AG04450 (cell line): ENCODE results near the gene CCDC66. TPM values are rescaled to one million over a fixed set of nuclear protein-coding genes. Genes with fewer than 3 reads are reported as not detected.

Source experiments
- CTCF ChIA-PET: fragments of 300-600, 350-600 bp; formaldehyde crosslinking; extraction: SDS; loops from one replicate; lab custom pipeline; 2022; ENCODE audit warnings: antibody characterized with exemption, inconsistent platforms; lab: Charles Lee
- POLR2A ChIA-PET: fragments of 350-600 bp; formaldehyde crosslinking; extraction: SDS; loops from one replicate; lab custom pipeline; 2021; ENCODE audit warnings: antibody characterized with exemption, inconsistent platforms; lab: Yijun Ruan, JAX
- DNase-seq: peaks from one replicate; pipeline ENCODE4 v3.0.0-alpha.2; 2011; ENCODE audit warnings: low read depth, low spot score
- H3K27ac ChIP-seq: one replicate; pipeline ENCODE4 v1.5.1; 2012; ENCODE audit warnings: low read depth, low read length, control low read depth
- H3K27me3 ChIP-seq: one replicate; pipeline ENCODE4 v1.6.0; 2012; ENCODE audit warnings: low read length; ENCODE audit not compliant: control insufficient read depth, insufficient read depth
- H3K4me3 ChIP-seq: 2 replicates; pipeline ENCODE4 v1.5.1; 2011; ENCODE audit warnings: mild to moderate bottlenecking, low read depth, low read length, control low read depth
- H3K9me3 ChIP-seq: 2 replicates; pipeline ENCODE4 v1.5.1; 2012; ENCODE audit warnings: low read length; ENCODE audit not compliant: control insufficient read depth, insufficient read depth
- CTCF ChIP-seq: IDR thresholded peaks from 2 replicates; pipeline ENCODE4 v1.5.1; 2011; ENCODE audit warnings: low read depth, low read length, control low read depth, inconsistent platforms
- polyA minus RNA-seq: library from RNA; depleted of rRNA, polyadenylated mRNA; stranded (reverse); fragments of >200 nt; gene quantifications from 2 replicates; pipeline ENCODE4 v1.2.3, GENCODE V29; 2011; rRNA and poly(A)+ RNA removed
- polyA plus RNA-seq: library from polyadenylated mRNA; depleted of rRNA; stranded (reverse); fragments of >200 nt; gene quantifications from 2 replicates; pipeline ENCODE4 v1.2.3, GENCODE V29; 2011; rRNA removed

CCDC66 gene
- polyA plus RNA-seq: 7.8 and 12.9 TPM in 2 replicates
- 13.4 and 24.7 TPM in 2 replicates for polyA minus RNA-seq

- Histone ChIP-seq H3K27me3 (peaks cover 4% of the 10 kb centered on the region), H3K27ac (peak within 1 kb of the TSS; percentile 88), H3K4me3 (peak within 1 kb of the TSS; percentile 91), H3K9me3 (no peaks in the 10 kb centered on the region)
- peak; percentile 73 for TF ChIP-seq CTCF
- CTCF ChIA-PET: interaction anchor here (1.0 to 2.2 kb wide), 2 partner anchors 116 to 439 kb away, joined by 4 to 7 read pairs; no protein-coding TSS in a partner anchor
- DNase-seq: peak; percentile 82
- POLR2A ChIA-PET: interaction anchor here (0.7 to 1.0 kb wide), 7 partner anchors 14 to 1602 kb away, joined by 3 to 7 read pairs (median 6); partner anchors contain the start of gene TASOR
These were observed at the start of gene CCDC66 for GRCh38 chr3:56556908-56557830. CCDC66 (plus strand) TSS chr3:56557175; CDS start chr3:56557243, 68 bp downstream.

GRCh38 chr3:56519641-56520040 lies 37.3 kb upstream of the CCDC66 start:
- H3K27me3 ChIP-seq: peaks cover 4% of the 10 kb centered on the region
- no peak for TF ChIP-seq CTCF
- H3K4me3 ChIP-seq: no peak overlapping the region
- no peak overlapping the region for H3K27ac ChIP-seq
- POLR2A ChIA-PET: no interaction called here
- no peaks in the 10 kb centered on the region for H3K9me3 ChIP-seq
- no peak for DNase-seq
- CTCF ChIA-PET: interaction anchor here (2.3 kb wide), 1 partner anchor 25 kb away, joined by 9 read pairs; no protein-coding TSS in a partner anchor

- H3K27me3 ChIP-seq: peaks cover 6% of the 10 kb centered on the region
- no peak overlapping the region for H3K4me3 ChIP-seq
- ChIA-PET CTCF (no interaction called here), POLR2A (no interaction called here)
- no peaks in the 10 kb centered on the region for H3K9me3 ChIP-seq
- no peak overlapping the region for H3K27ac ChIP-seq
- no peak for TF ChIP-seq CTCF
- DNase-seq: no peak
These were observed 34.6 kb upstream of the CCDC66 start for GRCh38 chr3:56522374-56522773.

- H3K9me3 ChIP-seq: no peaks in the 10 kb centered on the region
- DNase-seq: no peak
- H3K27me3 ChIP-seq: peaks cover 6% of the 10 kb centered on the region
- no peak overlapping the region for H3K27ac ChIP-seq
- CTCF ChIA-PET: no interaction called here
- no peak overlapping the region for H3K4me3 ChIP-seq
- POLR2A ChIA-PET: no interaction called here
- no peak for TF ChIP-seq CTCF
These were observed 31.7 kb upstream of the CCDC66 start for GRCh38 chr3:56525291-56525690.

- Histone ChIP-seq H3K4me3 (no peak overlapping the region), H3K27me3 (no peaks in the 10 kb centered on the region), H3K27ac (no peak overlapping the region), H3K9me3 (no peaks in the 10 kb centered on the region)
- TF ChIP-seq CTCF: no peak
- DNase-seq: no peak
- ChIA-PET CTCF (no interaction called here), POLR2A (no interaction called here)
These were observed 20.2 kb upstream of the CCDC66 start for GRCh38 chr3:56536735-56537134.
